ENCODE results near the gene CDH1.

- no peak for TF ChIP-seq CTCF (conservative IDR thresholded peaks at IDR 0.05)
- TF ChIP-seq ZFX (IDR thresholded peaks at IDR 0.05) = no peak
These were observed 47.2 kb upstream of the CDH1 start for GRCh38 chr16:68689921-68690320.

Measured in C4-2B (cell line).